CD14-positive monocyte (primary cell): ENCODE results near the gene PAQR5. TPM values are rescaled to one million over a fixed set of nuclear protein-coding genes. Genes with fewer than 3 reads are reported as not detected.

Source experiments
- DNase-seq, 3 donors: peaks; one replicate each; pipeline ENCODE4 v3.0.0-alpha.2; 2011 to 2022
- H2AFZ ChIP-seq: 2 replicates; pipeline ENCODE4 v1.6.0; 2012; ENCODE audit warnings: mild to moderate bottlenecking, low read depth, low read length, inconsistent platforms; ENCODE audit not compliant: insufficient read depth, poor library complexity, severe bottlenecking
- H3K27ac ChIP-seq, 2 donors: 1 replicate in 1 of 2; 2 replicates in 1 of 2; pipeline ENCODE4 v1.5.1; 2012 to 2013; ENCODE audit warnings: low read length in 2 of 2, control low read depth in 1 of 2, inconsistent platforms in 1 of 2, low read depth in 1 of 2, mild to moderate bottlenecking in 1 of 2
- H3K27me3 ChIP-seq, 2 donors: one replicate each; pipeline versions ENCODE4 v1.6.0 to v1.6.1; 2011 to 2013; ENCODE audit warnings: low read length in 2 of 2; ENCODE audit not compliant: control insufficient read depth in 2 of 2, insufficient read depth in 2 of 2
- H3K36me3 ChIP-seq, 2 donors: replicated peaks in 1 of 2; 1 replicate in 1 of 2; 2 replicates in 1 of 2; pipeline versions ENCODE4 v1.5.1 to v1.6.1; 2012 to 2013; ENCODE audit warnings: low read length in 2 of 2, control low read depth in 1 of 2, inconsistent platforms in 1 of 2, mild to moderate bottlenecking in 1 of 2; ENCODE audit not compliant: insufficient read depth in 2 of 2, control insufficient read depth in 1 of 2
- H3K4me1 ChIP-seq, 2 donors: 1 replicate in 1 of 2; 2 replicates in 1 of 2; pipeline versions ENCODE4 v1.5.1 to v1.6.1; 2012 to 2013; ENCODE audit warnings: low read length in 2 of 2, control low read depth in 1 of 2, inconsistent platforms in 1 of 2, mild to moderate bottlenecking in 1 of 2, moderate library complexity in 1 of 2; ENCODE audit not compliant: insufficient read depth in 2 of 2, control insufficient read depth in 1 of 2
- H3K4me2 ChIP-seq: replicated peaks from 2 replicates; pipeline ENCODE3; 2012; ENCODE audit warnings: low read length, moderate library complexity, mild to moderate bottlenecking; ENCODE audit not compliant: poor library complexity, severe bottlenecking; ENCODE audit errors: extremely low read depth
- H3K4me3 ChIP-seq, 3 experiments: fragments of 200-600 bp in 1 of 3; sonication (generic) in 1 of 3; replicated peaks in 1 of 3; 1 replicate in 2 of 3; 2 replicates in 1 of 3; pipeline ENCODE4 v1.5.1; 2011 to 2013; ENCODE audit warnings: low read length in 3 of 3, mild to moderate bottlenecking in 3 of 3, control low read depth in 2 of 3, low read depth in 2 of 3, inconsistent platforms in 1 of 3, moderate library complexity in 1 of 3
- H3K79me2 ChIP-seq: 2 replicates; pipeline ENCODE4 v1.6.0; 2012; ENCODE audit warnings: mild to moderate bottlenecking, control low read depth, inconsistent platforms, low read length, moderate library complexity; ENCODE audit not compliant: insufficient read depth
- H3K9ac ChIP-seq: 2 replicates; pipeline ENCODE4 v1.6.0; 2017; ENCODE audit warnings: low read length, mild to moderate bottlenecking; ENCODE audit not compliant: insufficient read depth, poor library complexity, severe bottlenecking
- H3K9me3 ChIP-seq, 2 donors: replicated peaks in 1 of 2; 1 replicate in 1 of 2; 2 replicates in 1 of 2; pipeline versions ENCODE4 v1.5.1 to v1.6.1; 2012 to 2013; ENCODE audit warnings: low read length in 2 of 2, control low read depth in 1 of 2; ENCODE audit not compliant: control insufficient read depth in 1 of 2, insufficient read depth in 1 of 2
- H4K20me1 ChIP-seq: 2 replicates; pipeline ENCODE4 v1.6.0; 2012; ENCODE audit warnings: mild to moderate bottlenecking, low read length, control low read depth, moderate library complexity; ENCODE audit not compliant: insufficient read depth
- H3K27ac Mint-ChIP-seq, 7 donors: one replicate each; pipeline ENCODE4 v1.8.0; 2020; ENCODE audit warnings: mild to moderate bottlenecking in 7 of 7, mixed read lengths in 7 of 7, moderate library complexity in 6 of 7, inconsistent platforms in 2 of 7
- H3K27me3 Mint-ChIP-seq, 3 donors: one replicate each; pipeline ENCODE4 v1.8.0; 2021 to 2022; ENCODE audit warnings: low read depth in 3 of 3, mild to moderate bottlenecking in 3 of 3, mixed read lengths in 3 of 3, moderate library complexity in 3 of 3, inconsistent platforms in 1 of 3
- H3K36me3 Mint-ChIP-seq, 2 donors: one replicate each; pipeline ENCODE4 v1.8.0; 2020; ENCODE audit warnings: mixed read lengths in 2 of 2, inconsistent platforms in 1 of 2, mild to moderate bottlenecking in 1 of 2
- H3K4me1 Mint-ChIP-seq: one replicate; pipeline ENCODE4 v1.8.0; 2020; ENCODE audit warnings: mild to moderate bottlenecking, mixed read lengths
- H3K4me3 Mint-ChIP-seq, 2 donors: one replicate each; pipeline ENCODE4 v1.8.0; 2020; ENCODE audit warnings: mild to moderate bottlenecking in 2 of 2, mixed read lengths in 2 of 2, moderate library complexity in 1 of 2
- H3K9me3 Mint-ChIP-seq, 7 donors: one replicate each; pipeline ENCODE4 v1.8.0; 2020 to 2022; ENCODE audit warnings: mixed read lengths in 7 of 7, mild to moderate bottlenecking in 6 of 7, moderate library complexity in 6 of 7, inconsistent platforms in 2 of 7
- WGBS: methylation state at CpG from one replicate; pipeline ENCODE4 v1.1.5; 2013; ENCODE audit warnings: missing lambda C conversion rate; ENCODE audit not compliant: insufficient coverage; 5-methylcytosine and 5-hydroxymethylcytosine counted together
- intact Hi-C, 2 donors: fragments of 100-400 bp; cut with micrococcal nuclease; formaldehyde crosslinking; loops; one replicate each; pipeline versions ENCODE4 v1.15.0 to v1.15.1; 2023
- polyA plus RNA-seq, 3 donors: library from polyadenylated mRNA; depleted of rRNA in 1 of 3; unstranded in 2 of 3; stranded (reverse) in 1 of 3; fragments of 300-500 nt in 2 of 3; fragments of >200 nt in 1 of 3; fragmentation: Illumina TruSeq in 2 of 3; gene quantifications; 1 replicate in 2 of 3; 2 replicates in 1 of 3; pipeline ENCODE4 v1.2.3, GENCODE V29; 2012 to 2021
- TF ChIP-seq, protein P1 (sequence below): fragments of 200-600 bp; IDR thresholded peaks from one replicate; pipeline ENCODE4 v1.8.0; 2022; ENCODE audit warnings: antibody characterized with exemption, mild to moderate bottlenecking

The PAQR5 gene
- polyA plus RNA-seq, 3 donors: not detected

GRCh38 chr15:69434679-69435078 is 136.0 kb downstream of the PAQR5 start:
- DNase-seq: no peak

GRCh38 chr15:69435985-69436384 is 137.3 kb downstream of the PAQR5 start:
- no peaks in the 10 kb centered on the region for H4K20me1 ChIP-seq
- Mint-ChIP-seq H3K27me3 (no peaks in the 10 kb centered on the region), H3K9me3 (peaks cover 0 to 2% (median 0%) of the 10 kb centered on the region in 7 donors), H3K36me3 (peaks cover 23 to 52% of the 10 kb centered on the region in 2 donors), H3K27ac (peak overlapping the region; percentile 78 to 93 (median 84)), H3K4me3 (peak overlapping the region in 1 of 2 donors; percentile 32), H3K4me1 (peaks cover 43% of the 10 kb centered on the region)
- no peaks in the 10 kb centered on the region for H3K9me3 ChIP-seq
- DNase-seq: peak; percentile 55 to 74 (median 74)
- TF ChIP-seq, protein P1, sequence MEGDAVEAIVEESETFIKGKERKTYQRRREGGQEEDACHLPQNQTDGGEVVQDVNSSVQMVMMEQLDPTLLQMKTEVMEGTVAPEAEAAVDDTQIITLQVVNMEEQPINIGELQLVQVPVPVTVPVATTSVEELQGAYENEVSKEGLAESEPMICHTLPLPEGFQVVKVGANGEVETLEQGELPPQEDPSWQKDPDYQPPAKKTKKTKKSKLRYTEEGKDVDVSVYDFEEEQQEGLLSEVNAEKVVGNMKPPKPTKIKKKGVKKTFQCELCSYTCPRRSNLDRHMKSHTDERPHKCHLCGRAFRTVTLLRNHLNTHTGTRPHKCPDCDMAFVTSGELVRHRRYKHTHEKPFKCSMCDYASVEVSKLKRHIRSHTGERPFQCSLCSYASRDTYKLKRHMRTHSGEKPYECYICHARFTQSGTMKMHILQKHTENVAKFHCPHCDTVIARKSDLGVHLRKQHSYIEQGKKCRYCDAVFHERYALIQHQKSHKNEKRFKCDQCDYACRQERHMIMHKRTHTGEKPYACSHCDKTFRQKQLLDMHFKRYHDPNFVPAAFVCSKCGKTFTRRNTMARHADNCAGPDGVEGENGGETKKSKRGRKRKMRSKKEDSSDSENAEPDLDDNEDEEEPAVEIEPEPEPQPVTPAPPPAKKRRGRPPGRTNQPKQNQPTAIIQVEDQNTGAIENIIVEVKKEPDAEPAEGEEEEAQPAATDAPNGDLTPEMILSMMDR: no peak
- peaks cover 24% of the 10 kb centered on the region for H3K79me2 ChIP-seq
- H3K36me3 ChIP-seq: peaks cover 4 to 50% of the 10 kb centered on the region in 2 donors
- no CpG with 5 or more reads among the region's 4 CpGs for WGBS
- no peaks in the 10 kb centered on the region for H3K27me3 ChIP-seq
- H3K4me2 ChIP-seq: peak overlapping the region; percentile 33
- peak overlapping the region in 1 of 3 experiments; percentile 35 for H3K4me3 ChIP-seq
- H2AFZ ChIP-seq: no peak overlapping the region
- H3K27ac ChIP-seq: peak overlapping the region; percentile 43 to 74
- H3K9ac ChIP-seq: no peak overlapping the region
- peaks cover 36 to 57% of the 10 kb centered on the region in 2 donors for H3K4me1 ChIP-seq
- intact Hi-C loops: no loop called here

More at GRCh38 chr15:69434679-69435078, 136.0 kb downstream of the PAQR5 start:
- Mint-ChIP-seq H3K4me3 (no peak overlapping the region), H3K9me3 (peaks cover 0 to 2% (median 0%) of the 10 kb centered on the region in 7 donors), H3K4me1 (peaks cover 33% of the 10 kb centered on the region), H3K27ac (peak overlapping the region in 2 of 7 donors; percentile 28 to 31), H3K27me3 (no peaks in the 10 kb centered on the region), H3K36me3 (peaks cover 31 to 60% of the 10 kb centered on the region in 2 donors)
- H3K4me2 ChIP-seq: no peak overlapping the region
- no peaks in the 10 kb centered on the region for H4K20me1 ChIP-seq
- intact Hi-C loops: no loop called here
- peaks cover 6 to 60% of the 10 kb centered on the region in 2 donors for H3K36me3 ChIP-seq
- H3K4me3 ChIP-seq: no peak overlapping the region
- no peaks in the 10 kb centered on the region for H3K9me3 ChIP-seq
- H2AFZ ChIP-seq: no peak overlapping the region
- no peak overlapping the region for H3K27ac ChIP-seq
- no peaks in the 10 kb centered on the region for H3K27me3 ChIP-seq
- H3K9ac ChIP-seq: no peak overlapping the region
- 98% methylated on average over 17 of the region's 18 CpGs for WGBS
- H3K4me1 ChIP-seq: peaks cover 29 to 44% of the 10 kb centered on the region in 2 donors
- TF ChIP-seq, protein P1: no peak
- H3K79me2 ChIP-seq: peaks cover 23% of the 10 kb centered on the region
